Left ventricle myocardium inferior (tissue), 1 donor: ENCODE data around the gene PIGQ. TPM values are rescaled to one million over a fixed set of nuclear protein-coding genes. Genes with fewer than 3 reads are reported as not detected.
A peak's percentile ranks its signal among the peaks of the same experiment; 100 is the strongest.

ENCODE experiments used
- DNase-seq: peaks from one replicate; pipeline ENCODE4 v3.0.0-alpha.2; 2020
- H3K27ac ChIP-seq: fragments of 200-600 bp; replicated peaks from 2 replicates; pipeline ENCODE4 v1.8.0; 2021
- H3K27me3 ChIP-seq: fragments of 200-600 bp; 2 replicates; pipeline ENCODE4 v1.8.0; 2021; ENCODE audit warnings: low read depth
- H3K36me3 ChIP-seq: fragments of 200-600 bp; 2 replicates; pipeline ENCODE4 v1.8.0; 2021
- H3K4me1 ChIP-seq: fragments of 200-600 bp; 2 replicates; pipeline ENCODE4 v1.8.0; 2021
- H3K4me3 ChIP-seq: fragments of 200-600 bp; 2 replicates; pipeline ENCODE4 v1.8.0; 2021; ENCODE audit warnings: mild to moderate bottlenecking, moderate library complexity
- H3K9me3 ChIP-seq: fragments of 200-600 bp; replicated peaks from 2 replicates; pipeline ENCODE4 v1.8.0; 2021
- intact Hi-C: fragments of 100-400 bp; cut with micrococcal nuclease; formaldehyde crosslinking; loops from one replicate; pipeline ENCODE4 v1.11.0; 2022
- total RNA-seq: library from RNA; stranded (reverse); fragmentation: NEBNext Ultra II Directional; extraction: Animal tissue kit (Norgen Biotek cat#: 25700); gene quantifications from one replicate; pipeline ENCODE4 v1.2.1, GENCODE V29; 2021
- TF ChIP-seq, protein P1 (sequence below): fragments of 200-600 bp; IDR thresholded peaks from 2 replicates; pipeline ENCODE4 v1.8.0; 2021; ENCODE audit warnings: antibody characterized with exemption, mild to moderate bottlenecking, borderline replicate concordance
- donor health status: DM: no; HTN: yes; CAD: no; lungs with severe emphysema.

The PIGQ gene
- total RNA-seq, 1 donor from 2014 or later = 21.4 TPM

DNA sequence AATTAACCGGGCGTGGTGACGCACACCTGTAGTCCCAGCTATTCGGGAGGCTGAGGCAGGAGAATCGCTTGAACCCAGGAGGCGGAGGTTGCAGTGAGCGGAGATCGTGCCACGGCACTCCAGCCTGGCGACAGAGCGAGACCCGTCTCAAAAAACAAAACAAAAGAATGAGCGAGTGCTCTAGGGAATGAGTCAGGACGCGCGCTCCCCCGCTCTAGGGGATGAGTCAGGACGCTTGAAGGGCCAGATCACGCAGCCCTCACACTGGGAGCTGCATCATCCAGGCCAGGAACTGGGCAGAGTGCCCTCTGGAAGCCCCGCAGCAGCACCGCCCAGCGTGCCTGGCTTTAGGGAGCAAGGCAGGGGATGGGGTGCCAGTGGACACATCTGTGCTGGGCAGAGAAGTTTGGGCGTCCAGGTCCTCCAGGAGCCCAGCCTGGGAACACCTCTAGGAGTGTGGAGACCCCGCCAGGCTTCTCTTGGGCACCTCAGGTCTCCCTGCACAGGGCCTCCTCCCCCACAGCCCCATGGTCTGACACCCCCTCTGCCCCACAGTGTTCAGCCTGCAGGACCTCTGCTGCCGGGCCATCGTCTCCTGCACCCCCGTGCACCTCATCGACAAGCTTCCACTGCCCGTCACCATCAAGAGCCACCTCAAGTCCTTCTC lies 57.2 kb downstream of the PIGQ start:
- no peak overlapping the region for H3K27ac ChIP-seq
- TF ChIP-seq, protein P1, sequence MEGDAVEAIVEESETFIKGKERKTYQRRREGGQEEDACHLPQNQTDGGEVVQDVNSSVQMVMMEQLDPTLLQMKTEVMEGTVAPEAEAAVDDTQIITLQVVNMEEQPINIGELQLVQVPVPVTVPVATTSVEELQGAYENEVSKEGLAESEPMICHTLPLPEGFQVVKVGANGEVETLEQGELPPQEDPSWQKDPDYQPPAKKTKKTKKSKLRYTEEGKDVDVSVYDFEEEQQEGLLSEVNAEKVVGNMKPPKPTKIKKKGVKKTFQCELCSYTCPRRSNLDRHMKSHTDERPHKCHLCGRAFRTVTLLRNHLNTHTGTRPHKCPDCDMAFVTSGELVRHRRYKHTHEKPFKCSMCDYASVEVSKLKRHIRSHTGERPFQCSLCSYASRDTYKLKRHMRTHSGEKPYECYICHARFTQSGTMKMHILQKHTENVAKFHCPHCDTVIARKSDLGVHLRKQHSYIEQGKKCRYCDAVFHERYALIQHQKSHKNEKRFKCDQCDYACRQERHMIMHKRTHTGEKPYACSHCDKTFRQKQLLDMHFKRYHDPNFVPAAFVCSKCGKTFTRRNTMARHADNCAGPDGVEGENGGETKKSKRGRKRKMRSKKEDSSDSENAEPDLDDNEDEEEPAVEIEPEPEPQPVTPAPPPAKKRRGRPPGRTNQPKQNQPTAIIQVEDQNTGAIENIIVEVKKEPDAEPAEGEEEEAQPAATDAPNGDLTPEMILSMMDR = no peak
- DNase-seq = no peak
- intact Hi-C loops = no loop called here
- no peaks in the 10 kb centered on the region for H3K9me3 ChIP-seq
- no peak overlapping the region for H3K4me3 ChIP-seq
- no peaks in the 10 kb centered on the region for H3K27me3 ChIP-seq
- H3K36me3 ChIP-seq = peaks cover 32% of the 10 kb centered on the region
- H3K4me1 ChIP-seq = peaks cover 26% of the 10 kb centered on the region

DNA sequence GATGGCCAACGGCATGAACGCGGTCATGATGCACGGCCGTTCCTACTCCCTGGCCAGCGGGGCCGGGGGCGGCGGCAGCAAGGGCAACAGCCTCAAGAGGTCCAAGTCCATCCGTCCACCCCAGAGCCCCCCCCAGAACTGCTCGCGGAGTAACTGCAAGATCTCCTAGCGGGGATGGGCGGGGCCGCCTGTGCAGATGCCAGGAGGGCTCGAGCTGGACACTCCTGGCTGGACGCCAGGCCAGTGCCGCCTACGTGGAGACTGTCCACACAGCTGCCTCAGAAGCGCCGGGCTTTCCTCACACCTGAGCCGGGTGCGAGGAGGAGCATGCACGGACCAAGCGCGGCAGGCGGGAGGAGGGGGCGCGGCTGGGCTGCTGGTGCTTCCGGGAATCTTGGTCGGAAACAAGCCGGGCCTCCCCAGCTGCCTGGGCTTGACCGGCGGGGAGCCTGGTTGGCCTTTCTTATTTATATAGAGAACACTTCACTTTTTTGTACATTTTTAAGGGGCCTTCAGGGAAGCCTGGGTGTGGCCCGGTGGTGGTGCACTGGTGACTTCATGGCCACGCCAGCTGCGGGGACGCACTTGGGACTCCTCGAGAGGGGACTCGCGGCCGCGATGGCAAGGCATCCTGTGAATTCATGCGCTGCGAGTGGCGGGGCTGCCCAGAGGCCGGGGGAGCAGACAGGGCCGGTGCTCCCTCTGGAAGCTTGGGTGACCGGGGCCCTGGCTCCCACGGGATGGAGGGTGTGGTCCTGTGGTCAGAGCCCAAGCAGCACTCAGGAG lies 57.9 kb downstream of the PIGQ start:
- Histone ChIP-seq H3K4me3 (no peak overlapping the region), H3K36me3 (peaks cover 34% of the 10 kb centered on the region), H3K27ac (no peak overlapping the region), H3K9me3 (no peaks in the 10 kb centered on the region), H3K27me3 (no peaks in the 10 kb centered on the region), H3K4me1 (peaks cover 26% of the 10 kb centered on the region)
- intact Hi-C loops = no loop called here
- DNase-seq = no peak
- TF ChIP-seq, protein P1 = no peak

DNA sequence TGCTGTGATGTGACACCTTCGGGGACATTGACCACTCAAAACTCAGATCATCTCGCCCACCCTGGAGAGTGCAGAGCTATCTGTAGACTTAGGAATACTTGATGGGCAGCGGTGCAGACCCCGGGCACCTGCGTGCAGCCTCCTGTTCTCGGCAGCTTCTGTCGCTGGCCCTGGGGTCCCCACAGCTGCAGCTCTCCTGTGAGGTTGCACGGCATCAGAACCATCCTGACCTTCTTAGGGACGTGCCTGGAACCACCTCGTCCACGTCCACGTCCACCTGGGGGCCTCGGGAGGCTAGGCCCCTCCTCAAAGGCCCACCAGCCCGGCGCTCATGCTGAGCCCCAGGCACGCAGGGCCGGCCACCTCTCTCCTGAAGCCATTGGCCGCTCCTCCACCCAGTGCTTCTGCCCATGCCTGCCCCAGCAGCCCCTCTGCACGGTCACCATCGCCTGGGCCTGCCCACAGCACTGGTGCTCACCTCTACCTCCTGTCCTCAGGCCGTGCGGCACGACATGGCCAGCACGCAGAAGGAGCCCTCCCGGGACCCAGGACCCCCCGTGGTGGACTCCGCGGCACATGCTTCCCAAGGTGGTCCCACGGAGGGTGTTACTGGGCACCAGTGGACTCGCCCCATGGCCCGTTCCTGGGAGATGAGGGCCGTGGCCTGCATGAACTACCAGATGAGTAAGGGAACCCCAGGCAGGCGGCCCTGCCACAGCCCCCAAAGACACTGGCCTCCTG lies 58.7 kb downstream of the PIGQ start:
- DNase-seq = no peak
- Histone ChIP-seq H3K27me3 (no peaks in the 10 kb centered on the region), H3K9me3 (no peaks in the 10 kb centered on the region), H3K36me3 (peaks cover 43% of the 10 kb centered on the region), H3K4me3 (no peak overlapping the region), H3K27ac (no peak overlapping the region), H3K4me1 (peaks cover 26% of the 10 kb centered on the region)
- intact Hi-C loops = no loop called here
- TF ChIP-seq, protein P1 = no peak

DNA sequence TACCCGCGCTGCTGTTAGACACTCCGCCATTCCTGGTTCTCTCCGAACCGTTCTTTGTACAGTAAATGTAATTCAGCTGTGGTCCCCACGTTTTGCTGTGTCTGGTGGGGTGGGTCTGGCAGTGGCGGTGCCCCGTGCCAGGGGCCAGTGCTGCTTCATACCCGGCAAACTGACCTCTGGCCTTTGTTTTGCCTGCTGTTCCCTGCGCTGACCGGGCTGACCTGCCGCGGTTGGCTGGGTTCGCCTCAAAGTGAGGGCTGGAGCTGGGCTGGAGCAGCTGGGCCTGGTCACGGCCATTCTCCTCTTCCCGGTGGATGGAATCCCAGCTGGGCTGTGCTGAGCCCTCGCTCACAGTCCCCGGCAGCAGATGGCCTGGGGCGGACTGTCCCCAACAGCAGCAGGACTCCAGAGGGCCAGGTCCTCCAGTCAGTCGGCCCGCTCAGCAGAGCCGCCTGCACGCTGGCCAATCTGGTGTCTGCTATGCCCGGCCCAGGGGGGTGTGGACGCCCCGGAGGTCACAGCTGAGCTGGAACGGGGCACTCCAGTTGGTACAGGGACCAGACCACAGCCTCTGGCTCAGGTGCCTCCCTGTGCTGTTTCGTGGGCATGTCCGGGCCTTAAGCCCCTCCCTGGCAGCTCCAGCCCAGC lies 59.5 kb downstream of the PIGQ start:
- intact Hi-C loops = no loop called here
- no peaks in the 10 kb centered on the region for H3K27me3 ChIP-seq
- peaks cover 26% of the 10 kb centered on the region for H3K4me1 ChIP-seq
- TF ChIP-seq, protein P1 = no peak
- no peak overlapping the region for H3K4me3 ChIP-seq
- H3K36me3 ChIP-seq = peaks cover 51% of the 10 kb centered on the region
- no peaks in the 10 kb centered on the region for H3K9me3 ChIP-seq
- peak overlapping the region; percentile 46 for H3K27ac ChIP-seq
- no peak for DNase-seq

DNA sequence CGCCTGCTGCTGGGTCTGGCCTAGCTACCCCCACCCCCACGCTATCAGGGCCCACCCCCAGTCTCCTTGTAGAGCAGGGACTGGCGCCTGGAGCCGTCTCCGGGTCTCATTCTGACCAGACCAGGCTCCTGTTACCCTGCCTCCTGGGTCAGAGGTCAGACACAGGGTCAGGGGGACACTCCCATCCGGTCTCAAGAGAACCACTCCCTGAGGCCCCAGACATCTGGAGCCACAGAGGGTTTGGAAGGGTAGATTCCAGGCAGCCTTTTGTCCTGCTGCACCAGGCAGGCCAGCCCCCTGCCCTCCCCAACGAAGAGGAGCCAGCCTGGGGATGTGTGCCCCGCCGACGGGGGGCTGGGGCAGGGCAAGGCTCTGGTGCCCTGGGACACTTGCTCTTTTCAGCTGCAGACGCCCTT lies 60.1 kb downstream of the PIGQ start:
- Histone ChIP-seq H3K4me3 (no peak overlapping the region), H3K9me3 (no peaks in the 10 kb centered on the region), H3K36me3 (peaks cover 54% of the 10 kb centered on the region), H3K4me1 (peaks cover 27% of the 10 kb centered on the region), H3K27ac (peak overlapping the region; percentile 46), H3K27me3 (no peaks in the 10 kb centered on the region)
- DNase-seq = no peak
- intact Hi-C loops = no loop called here
- TF ChIP-seq, protein P1 = no peak
